ENCODE measurements around the gene B3GNT8. TPM values are rescaled to one million over a fixed set of nuclear protein-coding genes. Genes with fewer than 3 reads are reported as not detected.
A peak's percentile ranks its signal among the peaks of the same experiment; 100 is the strongest.

Gene B3GNT8
- total RNA-seq, 1 experiment from 2014 or later, result 3.7 TPM

- ChIA-PET POLR2A (interaction anchor here (1.6 kb wide), 1 partner anchor 11 kb away, joined by 5 read pairs; no protein-coding TSS in a partner anchor), CTCF (interaction anchor here (0.7 to 1.2 kb wide), 2 partner anchors 11 to 87 kb away, joined by 3 read pairs; no protein-coding TSS in a partner anchor)
- Histone ChIP-seq H3K9me3 (no peaks in the 10 kb centered on the region), H3K4me3 (ENCODE audit: low read depth, low read length) (no peak overlapping the region), H3K4me1 (peaks cover 13% of the 10 kb centered on the region; the same call in 1 of the 2 replicates), H3K36me3 (ENCODE audit: control insufficient read depth, insufficient read depth, low read length) (no peaks in the 10 kb centered on the region; the same call in none of the 2 replicates), H3K27me3 (replicated peaks; ENCODE audit: control insufficient read depth, insufficient read depth, low read length) (no peaks in the 10 kb centered on the region)
- Mint-ChIP-seq H3K36me3 (ENCODE audit: insufficient read depth, unreplicated experiment) (peaks cover 16% of the 10 kb centered on the region), H3K9me3 (ENCODE audit: unreplicated experiment) (no peaks in the 10 kb centered on the region), H3K4me1 (ENCODE audit: low read depth, unreplicated experiment) (peaks cover 19% of the 10 kb centered on the region), H3K27me3 (ENCODE audit: insufficient read depth, unreplicated experiment) (no peaks in the 10 kb centered on the region), H3K4me3 (ENCODE audit: unreplicated experiment) (no peak overlapping the region), H3K27ac (ENCODE audit: unreplicated experiment) (peak overlapping the region; percentile 72)
- no TSS peak for BruUV-seq (replicated peaks)
- TF ChIP-seq, protein P1, sequence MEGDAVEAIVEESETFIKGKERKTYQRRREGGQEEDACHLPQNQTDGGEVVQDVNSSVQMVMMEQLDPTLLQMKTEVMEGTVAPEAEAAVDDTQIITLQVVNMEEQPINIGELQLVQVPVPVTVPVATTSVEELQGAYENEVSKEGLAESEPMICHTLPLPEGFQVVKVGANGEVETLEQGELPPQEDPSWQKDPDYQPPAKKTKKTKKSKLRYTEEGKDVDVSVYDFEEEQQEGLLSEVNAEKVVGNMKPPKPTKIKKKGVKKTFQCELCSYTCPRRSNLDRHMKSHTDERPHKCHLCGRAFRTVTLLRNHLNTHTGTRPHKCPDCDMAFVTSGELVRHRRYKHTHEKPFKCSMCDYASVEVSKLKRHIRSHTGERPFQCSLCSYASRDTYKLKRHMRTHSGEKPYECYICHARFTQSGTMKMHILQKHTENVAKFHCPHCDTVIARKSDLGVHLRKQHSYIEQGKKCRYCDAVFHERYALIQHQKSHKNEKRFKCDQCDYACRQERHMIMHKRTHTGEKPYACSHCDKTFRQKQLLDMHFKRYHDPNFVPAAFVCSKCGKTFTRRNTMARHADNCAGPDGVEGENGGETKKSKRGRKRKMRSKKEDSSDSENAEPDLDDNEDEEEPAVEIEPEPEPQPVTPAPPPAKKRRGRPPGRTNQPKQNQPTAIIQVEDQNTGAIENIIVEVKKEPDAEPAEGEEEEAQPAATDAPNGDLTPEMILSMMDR (IDR thresholded peaks at IDR 0.05; ENCODE audit: insufficient read depth in 1 of 2, low read depth in 1 of 2, low read length in 1 of 2, severe bottlenecking in 1 of 2, unreplicated experiment in 1 of 2), result no peak
- no peak for DNase-seq
- intact Hi-C loops (cut with micrococcal nuclease; ENCODE audit: unreplicated experiment), result no loop called here
Measured at GRCh38 chr19:41428481-41428859, 1.3 kb upstream of the B3GNT8 start.

GRCh38 chr19:41427647-41428480, 690 bp upstream of the B3GNT8 start:
- no peaks in the 10 kb centered on the region for H3K9me3 ChIP-seq
- no peaks in the 10 kb centered on the region for H3K27me3 ChIP-seq (replicated peaks; ENCODE audit: control insufficient read depth, insufficient read depth, low read length)
- peaks cover 13% of the 10 kb centered on the region; the same call in 1 of the 2 replicates for H3K4me1 ChIP-seq
- peak overlapping the region; percentile 47 for H3K4me3 ChIP-seq (ENCODE audit: low read depth, low read length)
- H3K36me3 Mint-ChIP-seq (ENCODE audit: insufficient read depth, unreplicated experiment), result peaks cover 18% of the 10 kb centered on the region
- POLR2A ChIA-PET, result interaction anchor here (1.6 to 1.9 kb wide), 2 partner anchors 11 to 12 kb away, joined by 5 to 29 read pairs; partner anchors contain the start of gene DMAC2
- intact Hi-C loops (cut with micrococcal nuclease; ENCODE audit: unreplicated experiment), result loop anchor here (1.0 kb wide), 2 partner anchors 19 to 31 kb away; partner anchors contain the start of genes BCKDHA and EXOSC5
- DNase-seq, result no peak
- TF ChIP-seq, protein P1 (IDR thresholded peaks at IDR 0.05; ENCODE audit: insufficient read depth in 1 of 2, low read depth in 1 of 2, low read length in 1 of 2, severe bottlenecking in 1 of 2, unreplicated experiment in 1 of 2), result no peak
- H3K27me3 Mint-ChIP-seq (ENCODE audit: insufficient read depth, unreplicated experiment), result no peaks in the 10 kb centered on the region
- peak overlapping the region; percentile 72 for H3K4me3 Mint-ChIP-seq (ENCODE audit: unreplicated experiment)
- peaks cover 1% of the 10 kb centered on the region for H3K36me3 ChIP-seq (ENCODE audit: control insufficient read depth, insufficient read depth, low read length)
- peak overlapping the region; percentile 81 for H3K27ac Mint-ChIP-seq (ENCODE audit: unreplicated experiment)
- no TSS peak for BruUV-seq (replicated peaks)
- H3K9me3 Mint-ChIP-seq (ENCODE audit: unreplicated experiment), result no peaks in the 10 kb centered on the region
- CTCF ChIA-PET, result interaction anchor here (0.7 to 1.2 kb wide), 3 partner anchors 11 to 86 kb away, joined by 3 to 5 read pairs (median 3); partner anchors contain the start of gene DMAC2
- H3K4me1 Mint-ChIP-seq (ENCODE audit: low read depth, unreplicated experiment), result peaks cover 19% of the 10 kb centered on the region

GRCh38 chr19:41426116-41426841, 895 bp downstream of the B3GNT8 start:
- Mint-ChIP-seq H3K9me3 (ENCODE audit: unreplicated experiment) (no peaks in the 10 kb centered on the region), H3K27me3 (ENCODE audit: insufficient read depth, unreplicated experiment) (no peaks in the 10 kb centered on the region), H3K27ac (ENCODE audit: unreplicated experiment) (peak overlapping the region; percentile 81), H3K36me3 (ENCODE audit: insufficient read depth, unreplicated experiment) (peaks cover 21% of the 10 kb centered on the region), H3K4me3 (ENCODE audit: unreplicated experiment) (peak overlapping the region; percentile 72), H3K4me1 (ENCODE audit: low read depth, unreplicated experiment) (peaks cover 19% of the 10 kb centered on the region)
- Histone ChIP-seq H3K36me3 (ENCODE audit: control insufficient read depth, insufficient read depth, low read length) (peaks cover 1% of the 10 kb centered on the region), H3K27me3 (replicated peaks; ENCODE audit: control insufficient read depth, insufficient read depth, low read length) (no peaks in the 10 kb centered on the region), H3K4me3 (ENCODE audit: low read depth, low read length) (peak overlapping the region; percentile 47), H3K9me3 (no peaks in the 10 kb centered on the region), H3K4me1 (peaks cover 13% of the 10 kb centered on the region; the same call in 1 of the 2 replicates)
- ChIA-PET CTCF (interaction anchor here (0.6 to 1.1 kb wide), 5 partner anchors 10 to 1806 kb away, joined by 3 to 5 read pairs (median 4); partner anchors contain the start of gene DMAC2), POLR2A (interaction anchor here (1.9 kb wide), 1 partner anchor 13 kb away, joined by 29 read pairs; the partner anchor contains the start of gene DMAC2)
- intact Hi-C loops (cut with micrococcal nuclease; ENCODE audit: unreplicated experiment), result no loop called here
- BruUV-seq (replicated peaks), result no TSS peak
- TF ChIP-seq, protein P1 (IDR thresholded peaks at IDR 0.05; ENCODE audit: insufficient read depth in 1 of 2, low read depth in 1 of 2, low read length in 1 of 2, severe bottlenecking in 1 of 2, unreplicated experiment in 1 of 2), result no peak
- DNase-seq, result no peak

All from Caco-2 (cell line).